Measurements from ENCODE around the gene TAB2. TPM values are rescaled to one million over a fixed set of nuclear protein-coding genes. Genes with fewer than 3 reads are reported as not detected.
"Not testable (repeated sequence)": the region's sequence is repeated elsewhere in the genome, so short reads cannot be mapped to it uniquely, and the experiment has no call there.

TAB2 gene
- total and polyA plus RNA-seq, 2 experiments from 2014 or later = 19.8 to 59.2 TPM

- not testable (repeated sequence) for H3K4me3 Mint-ChIP-seq; H3K36me3 ChIP-seq (ENCODE audit: insufficient read depth); H3K9me3 Mint-ChIP-seq; H3K27me3 Mint-ChIP-seq (ENCODE audit: insufficient read depth, low read depth, poor library complexity); H3K27ac Mint-ChIP-seq; H3K9me2 ChIP-seq (ENCODE audit: insufficient read depth); H3K27me3 ChIP-seq (ENCODE audit: insufficient read depth); DNase-seq (ENCODE audit: low spot score); ATAC-seq; H3K4me3 ChIP-seq; H3K4me2 ChIP-seq; H2AFZ ChIP-seq; H3K27ac ChIP-seq (ENCODE audit: low read depth); H3K36me3 Mint-ChIP-seq (ENCODE audit: low read depth); H3F3A ChIP-seq (replicated peaks; ENCODE audit: low read depth)
- Histone ChIP-seq H3K79me2 (replicated peaks; ENCODE audit: insufficient read depth) (peaks cover 100% of the 10 kb centered on the region), H3K4me1 (ENCODE audit: insufficient read depth) (peaks cover 11% of the 10 kb centered on the region), H4K20me1 (replicated peaks; ENCODE audit: insufficient read depth) (peaks cover 33% of the 10 kb centered on the region)
- peaks cover 14% of the 10 kb centered on the region for H3K4me1 Mint-ChIP-seq
Measured at GRCh38 chr6:149349279-149349678, 31.8 kb downstream of the TAB2 start.

GRCh38 chr6:149354009-149354408 is 36.5 kb downstream of the TAB2 start:
- Histone ChIP-seq H4K20me1 (replicated peaks; ENCODE audit: insufficient read depth) (peaks cover 21% of the 10 kb centered on the region), H3F3A (replicated peaks; ENCODE audit: low read depth) (no peaks in the 10 kb centered on the region), H3K4me1 (ENCODE audit: insufficient read depth) (peaks cover 21% of the 10 kb centered on the region), H3K27ac (ENCODE audit: low read depth) (no peak overlapping the region), H3K4me2 (no peak overlapping the region), H3K9me2 (ENCODE audit: insufficient read depth) (no peaks in the 10 kb centered on the region), H3K79me2 (replicated peaks; ENCODE audit: insufficient read depth) (peaks cover 100% of the 10 kb centered on the region), H3K36me3 (ENCODE audit: insufficient read depth) (no peaks in the 10 kb centered on the region), H2AFZ (no peak overlapping the region), H3K27me3 (ENCODE audit: insufficient read depth) (no peaks in the 10 kb centered on the region), H3K4me3 (no peak overlapping the region)
- ATAC-seq (no peak), DNase-seq (ENCODE audit: low spot score) (no peak)
- no peak overlapping the region for H3K4me3 Mint-ChIP-seq
- H3K27me3 Mint-ChIP-seq (ENCODE audit: insufficient read depth, low read depth, poor library complexity) = no peaks in the 10 kb centered on the region
- H3K4me1 Mint-ChIP-seq = peaks cover 20% of the 10 kb centered on the region
- H3K27ac Mint-ChIP-seq = no peak overlapping the region
- TF ChIP-seq NANOG (IDR thresholded peaks at IDR 0.05; ENCODE audit: borderline replicate concordance) (no peak), CREB1 (CRISPR knock-in tag; IDR thresholded peaks at IDR 0.05; ENCODE audit: low read depth) (no peak), ZNF462 (CRISPR knock-in tag; IDR thresholded peaks at IDR 0.05) (no peak), POLR2AphosphoS5 (IDR thresholded peaks at IDR 0.05; ENCODE audit: low read depth) (no peak)
- TF ChIP-seq, protein P1, sequence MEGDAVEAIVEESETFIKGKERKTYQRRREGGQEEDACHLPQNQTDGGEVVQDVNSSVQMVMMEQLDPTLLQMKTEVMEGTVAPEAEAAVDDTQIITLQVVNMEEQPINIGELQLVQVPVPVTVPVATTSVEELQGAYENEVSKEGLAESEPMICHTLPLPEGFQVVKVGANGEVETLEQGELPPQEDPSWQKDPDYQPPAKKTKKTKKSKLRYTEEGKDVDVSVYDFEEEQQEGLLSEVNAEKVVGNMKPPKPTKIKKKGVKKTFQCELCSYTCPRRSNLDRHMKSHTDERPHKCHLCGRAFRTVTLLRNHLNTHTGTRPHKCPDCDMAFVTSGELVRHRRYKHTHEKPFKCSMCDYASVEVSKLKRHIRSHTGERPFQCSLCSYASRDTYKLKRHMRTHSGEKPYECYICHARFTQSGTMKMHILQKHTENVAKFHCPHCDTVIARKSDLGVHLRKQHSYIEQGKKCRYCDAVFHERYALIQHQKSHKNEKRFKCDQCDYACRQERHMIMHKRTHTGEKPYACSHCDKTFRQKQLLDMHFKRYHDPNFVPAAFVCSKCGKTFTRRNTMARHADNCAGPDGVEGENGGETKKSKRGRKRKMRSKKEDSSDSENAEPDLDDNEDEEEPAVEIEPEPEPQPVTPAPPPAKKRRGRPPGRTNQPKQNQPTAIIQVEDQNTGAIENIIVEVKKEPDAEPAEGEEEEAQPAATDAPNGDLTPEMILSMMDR (conservative IDR thresholded peaks at IDR 0.05; ENCODE audit: low read depth in 2 of 2) = no peak
- no peaks in the 10 kb centered on the region for H3K9me3 Mint-ChIP-seq
- H3K36me3 Mint-ChIP-seq (ENCODE audit: low read depth) = no peaks in the 10 kb centered on the region
